ENCODE measurements around the gene HERC4.

HERC4 gene

DNA sequence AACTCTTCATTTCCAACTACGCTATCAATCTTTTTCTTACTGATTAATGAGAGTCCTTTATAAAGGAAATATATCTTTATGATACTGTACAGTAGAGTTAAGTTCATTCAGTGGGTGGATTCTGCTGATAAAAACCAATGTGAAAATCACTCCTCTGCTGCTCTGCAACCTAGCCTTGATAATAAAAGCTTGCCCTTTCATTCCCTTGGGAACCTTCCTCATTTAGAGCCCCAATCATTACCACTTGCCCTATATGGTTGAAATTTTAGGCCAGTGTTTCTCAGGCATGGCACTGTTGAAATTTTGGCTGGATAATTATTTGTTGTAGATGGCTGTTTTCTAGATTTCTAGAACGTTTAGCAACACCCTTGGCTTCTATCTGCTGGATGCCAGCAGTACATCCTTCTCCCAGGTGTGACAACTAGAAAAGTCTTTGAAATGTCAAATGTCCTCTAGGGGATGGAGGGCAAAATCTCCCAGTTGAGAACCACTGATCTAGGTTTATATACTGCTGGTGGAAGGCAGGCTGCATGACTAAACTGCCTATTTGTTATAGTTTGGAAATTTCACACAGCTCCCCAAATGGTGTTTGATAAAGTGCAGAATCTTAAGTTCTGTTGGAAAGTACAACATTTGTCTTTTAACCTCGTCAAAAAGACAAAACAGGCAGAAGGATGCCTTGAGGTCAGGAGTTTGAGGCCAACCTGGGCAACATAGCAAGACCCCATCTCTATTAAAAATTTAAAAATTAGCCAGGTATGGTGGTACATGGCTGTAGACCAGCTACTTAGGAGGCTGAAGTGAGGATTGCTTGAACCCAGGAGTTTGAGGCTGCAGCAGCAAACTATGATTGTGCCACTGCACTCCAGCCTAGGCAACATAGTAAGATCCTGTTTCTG lies 199.5 kb downstream of the HERC4 start:
- DNase-seq: no peak

Measured in stimulated activated CD8-positive, alpha-beta memory T cell treated with anti-CD3 and anti-CD28 coated beads, Interleukin-4, amount 100 ng/mL, for 48 hours (primary cell).